Large intestine (tissue), 3 donors: ENCODE results near the gene ATP4A. TPM values are rescaled to one million over a fixed set of nuclear protein-coding genes. Genes with fewer than 3 reads are reported as not detected.

Experiments
- DNase-seq, 2 donors: peaks; one replicate each; pipeline versions ENCODE4 v3.0.0 to v3.0.0-alpha.2; 2013
- H3K27ac ChIP-seq: one replicate; pipeline ENCODE4 v1.5.1; 2013; ENCODE audit warnings: low read length
- H3K27me3 ChIP-seq: 2 replicates; pipeline ENCODE4 v1.6.1; 2013; ENCODE audit warnings: low read length; ENCODE audit not compliant: control insufficient read depth, insufficient read depth
- H3K36me3 ChIP-seq: 2 replicates; pipeline ENCODE4 v1.6.1; 2013; ENCODE audit warnings: low read length; ENCODE audit not compliant: control insufficient read depth, insufficient read depth
- H3K4me1 ChIP-seq: one replicate; pipeline ENCODE4 v1.6.1; 2013; ENCODE audit warnings: low read length; ENCODE audit not compliant: control insufficient read depth, insufficient read depth
- H3K4me3 ChIP-seq: one replicate; pipeline ENCODE4 v1.5.1; 2013; ENCODE audit warnings: low read length
- H3K9me3 ChIP-seq: one replicate; pipeline ENCODE4 v1.6.1; 2013; ENCODE audit warnings: mild to moderate bottlenecking, low read depth, low read length, moderate library complexity; ENCODE audit not compliant: control insufficient read depth
- WGBS: methylation state at CpG from one replicate; pipeline ENCODE4 v1.1.5; 2013; ENCODE audit warnings: low lambda C conversion rate; ENCODE audit not compliant: insufficient coverage; 5-methylcytosine and 5-hydroxymethylcytosine counted together
- polyA plus RNA-seq: library from polyadenylated mRNA; unstranded; fragments of 120-200 nt; gene quantifications from one replicate; pipeline ENCODE4 v1.2.1, GENCODE V29; 2013

Gene ATP4A
- polyA plus RNA-seq, 1 donor: not detected

DNA sequence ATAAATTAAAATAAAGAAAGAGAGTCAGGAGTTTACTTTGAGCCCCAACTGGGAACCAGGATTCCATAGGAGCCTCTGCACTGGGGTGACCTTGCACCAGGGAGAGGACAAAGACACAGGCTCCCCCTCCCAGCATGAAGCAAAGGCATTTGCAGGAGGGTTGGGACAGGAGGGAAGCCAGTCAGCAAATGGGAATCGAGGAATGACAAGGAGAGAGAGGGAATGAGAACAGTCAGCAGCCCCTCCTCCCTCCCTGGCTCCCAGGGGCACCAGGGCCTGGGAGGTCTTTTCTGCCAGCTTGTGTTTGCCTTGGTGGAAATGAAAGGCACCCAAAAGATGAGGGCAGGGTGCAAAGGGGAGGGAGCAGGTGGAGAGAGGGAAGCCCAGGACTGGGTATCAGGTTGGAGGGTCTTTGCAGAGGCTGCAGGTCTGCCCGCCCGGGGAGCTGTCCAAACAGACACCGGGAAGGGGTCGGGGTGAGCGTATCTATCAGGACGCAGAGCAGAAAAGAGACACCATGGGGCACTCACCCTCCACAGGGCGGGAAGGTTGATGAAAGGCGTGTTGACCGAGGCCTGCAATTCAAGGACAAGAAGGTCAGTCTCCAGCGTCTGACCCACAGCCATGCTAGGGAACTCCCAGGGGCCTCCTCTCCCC lies 39.1 kb downstream of the ATP4A start:
- Histone ChIP-seq H3K4me1 (no peaks in the 10 kb centered on the region), H3K27me3 (peaks cover 18% of the 10 kb centered on the region), H3K4me3 (no peak overlapping the region), H3K9me3 (no peaks in the 10 kb centered on the region), H3K27ac (no peak overlapping the region), H3K36me3 (no peaks in the 10 kb centered on the region)
- no peak for DNase-seq
- no CpG with 5 or more reads among the region's 11 CpGs for WGBS

DNA sequence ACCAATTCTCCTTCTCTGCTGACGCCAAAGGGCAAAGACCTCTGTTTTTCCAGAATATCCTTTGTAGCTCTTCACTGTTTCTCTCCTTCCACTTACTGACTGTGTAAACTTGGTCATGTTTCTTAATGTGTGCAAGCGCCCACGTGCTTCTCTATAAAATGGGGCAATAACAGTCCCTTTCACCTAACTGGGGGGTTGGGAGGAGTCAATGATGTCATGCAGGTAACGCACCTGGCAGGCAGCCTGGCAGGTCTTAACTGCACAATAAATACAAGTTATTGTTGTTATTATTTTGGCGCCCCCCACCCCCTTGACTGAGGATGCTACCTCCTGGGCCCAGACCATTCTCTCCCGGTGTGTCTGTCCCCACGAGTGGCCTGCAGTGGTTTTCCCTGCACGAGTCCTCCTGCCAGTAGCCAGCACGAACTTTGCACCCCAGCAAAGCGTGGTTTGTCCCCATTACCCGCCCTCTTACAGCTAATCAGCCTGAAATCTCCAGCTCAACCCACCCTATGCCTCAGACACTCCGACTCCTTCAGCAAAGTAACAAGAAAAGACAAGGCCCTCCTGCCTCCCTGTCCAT lies 40.6 kb downstream of the ATP4A start:
- Histone ChIP-seq H3K4me1 (no peaks in the 10 kb centered on the region), H3K27ac (no peak overlapping the region), H3K27me3 (peaks cover 12% of the 10 kb centered on the region), H3K36me3 (no peaks in the 10 kb centered on the region), H3K4me3 (no peak overlapping the region), H3K9me3 (no peaks in the 10 kb centered on the region)
- no CpG with 5 or more reads among the region's 12 CpGs for WGBS
- DNase-seq: peak in 1 of 2 donors; percentile 13

GRCh38 chr19:35521124-35521743 lies 42.2 kb downstream of the ATP4A start:
- H3K27me3 ChIP-seq: peaks cover 12% of the 10 kb centered on the region
- no CpG with 5 or more reads among the region's 16 CpGs for WGBS
- H3K4me1 ChIP-seq: no peaks in the 10 kb centered on the region
- H3K4me3 ChIP-seq: no peak overlapping the region
- no peak overlapping the region for H3K27ac ChIP-seq
- DNase-seq: no peak
- H3K9me3 ChIP-seq: no peaks in the 10 kb centered on the region
- no peaks in the 10 kb centered on the region for H3K36me3 ChIP-seq

DNA sequence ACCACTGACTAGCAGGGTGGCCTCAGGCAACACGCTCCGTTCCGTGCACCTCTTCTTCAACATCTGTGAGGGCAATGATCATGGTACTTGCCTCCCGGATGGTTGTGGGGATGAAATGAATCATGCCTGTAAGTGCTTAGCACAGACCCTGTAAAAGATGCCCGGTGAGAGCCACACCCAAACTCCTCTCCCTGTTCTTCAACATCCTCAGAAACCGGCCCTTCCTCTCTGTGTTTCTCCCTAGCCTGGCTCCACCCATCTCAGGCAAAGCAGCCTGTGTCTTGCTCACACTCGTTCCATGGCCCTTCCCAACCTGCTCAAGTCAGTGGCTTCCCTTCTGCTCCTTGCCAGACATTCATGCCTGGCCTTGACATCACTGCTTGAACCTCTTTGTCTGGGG lies 44.2 kb downstream of the ATP4A start:
- WGBS: no CpG with 5 or more reads among the region's 7 CpGs
- DNase-seq: no peak

DNA sequence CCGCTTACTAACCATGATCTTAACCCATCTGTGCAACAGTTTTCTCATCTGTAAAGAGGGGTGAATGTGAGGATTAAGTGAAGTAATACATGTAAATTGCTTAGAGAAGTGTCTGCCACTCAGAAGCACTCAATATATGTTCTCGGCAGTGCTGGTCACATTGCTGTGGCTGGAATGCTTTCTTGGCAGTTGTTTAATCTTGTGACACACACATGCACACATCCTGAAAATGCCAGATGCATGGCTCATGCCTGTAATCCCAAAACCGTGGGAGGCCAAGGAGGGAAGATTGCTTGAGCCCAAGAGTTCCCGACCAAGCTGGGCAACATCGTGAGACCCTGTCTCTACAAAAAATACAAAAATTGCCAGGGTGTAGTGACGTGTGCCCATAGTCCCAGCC lies 45.1 kb downstream of the ATP4A start:
- no peaks in the 10 kb centered on the region for H3K4me1 ChIP-seq
- no peak overlapping the region for H3K27ac ChIP-seq
- no peak for DNase-seq
- H3K27me3 ChIP-seq: peaks cover 12% of the 10 kb centered on the region
- no peaks in the 10 kb centered on the region for H3K36me3 ChIP-seq
- H3K9me3 ChIP-seq: no peaks in the 10 kb centered on the region
- H3K4me3 ChIP-seq: no peak overlapping the region
- WGBS: no CpG with 5 or more reads among the region's 6 CpGs

More for the DNA sequence above, 44.2 kb downstream of the ATP4A start:
- H3K4me3 ChIP-seq: no peak overlapping the region
- H3K4me1 ChIP-seq: no peaks in the 10 kb centered on the region
- no peaks in the 10 kb centered on the region for H3K9me3 ChIP-seq
- no peak overlapping the region for H3K27ac ChIP-seq
- no peaks in the 10 kb centered on the region for H3K36me3 ChIP-seq
- H3K27me3 ChIP-seq: peaks cover 6% of the 10 kb centered on the region

GRCh38 chr19:35517342-35517741 lies 46.1 kb downstream of the ATP4A start:
- H3K4me1 ChIP-seq: no peaks in the 10 kb centered on the region
- DNase-seq: no peak
- H3K9me3 ChIP-seq: no peaks in the 10 kb centered on the region
- WGBS: 80% methylated on average over 1 of the region's 2 CpGs
- no peaks in the 10 kb centered on the region for H3K36me3 ChIP-seq
- H3K4me3 ChIP-seq: no peak overlapping the region
- no peak overlapping the region for H3K27ac ChIP-seq
- H3K27me3 ChIP-seq: peaks cover 20% of the 10 kb centered on the region

- DNase-seq: no peak
- no peaks in the 10 kb centered on the region for H3K36me3 ChIP-seq
- no CpG with 5 or more reads among the region's 3 CpGs for WGBS
- H3K4me1 ChIP-seq: no peaks in the 10 kb centered on the region
- no peak overlapping the region for H3K4me3 ChIP-seq
- H3K27ac ChIP-seq: no peak overlapping the region
- peaks cover 23% of the 10 kb centered on the region for H3K27me3 ChIP-seq
- no peaks in the 10 kb centered on the region for H3K9me3 ChIP-seq
Observed at GRCh38 chr19:35516310-35516709, 47.1 kb downstream of the ATP4A start.

DNA sequence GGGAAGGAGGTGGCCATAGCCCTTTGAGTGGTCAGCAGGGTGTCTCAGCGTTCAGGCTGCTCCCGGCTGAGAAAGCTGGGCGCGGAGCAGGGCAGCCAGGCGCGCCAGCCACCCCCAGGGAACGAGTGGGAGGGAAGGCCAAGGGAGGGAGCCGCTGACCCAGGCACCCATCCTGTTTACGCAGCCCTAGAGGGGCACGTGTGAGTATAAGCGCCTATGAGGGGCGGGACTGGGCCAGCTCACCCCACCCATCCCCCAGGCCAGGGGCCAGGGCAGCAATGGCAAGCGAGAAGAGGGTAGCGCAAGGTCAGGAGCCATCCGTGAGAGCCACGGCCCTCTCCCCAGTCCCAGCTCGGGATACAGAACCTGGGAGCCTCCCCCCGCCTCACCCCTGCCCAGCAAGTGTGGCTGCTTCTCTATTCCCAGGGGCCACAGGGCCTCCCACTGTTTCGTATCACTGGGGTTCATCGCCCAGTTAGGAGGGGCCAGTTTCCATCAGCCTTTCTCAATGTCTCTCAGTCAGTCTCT lies 49.1 kb downstream of the ATP4A start:
- H3K27me3 ChIP-seq: peaks cover 39% of the 10 kb centered on the region
- H3K9me3 ChIP-seq: no peaks in the 10 kb centered on the region
- H3K27ac ChIP-seq: no peak overlapping the region
- H3K36me3 ChIP-seq: no peaks in the 10 kb centered on the region
- no peak for DNase-seq
- peaks cover 9% of the 10 kb centered on the region for H3K4me1 ChIP-seq
- no CpG with 5 or more reads among the region's 20 CpGs for WGBS
- no peak overlapping the region for H3K4me3 ChIP-seq

DNA sequence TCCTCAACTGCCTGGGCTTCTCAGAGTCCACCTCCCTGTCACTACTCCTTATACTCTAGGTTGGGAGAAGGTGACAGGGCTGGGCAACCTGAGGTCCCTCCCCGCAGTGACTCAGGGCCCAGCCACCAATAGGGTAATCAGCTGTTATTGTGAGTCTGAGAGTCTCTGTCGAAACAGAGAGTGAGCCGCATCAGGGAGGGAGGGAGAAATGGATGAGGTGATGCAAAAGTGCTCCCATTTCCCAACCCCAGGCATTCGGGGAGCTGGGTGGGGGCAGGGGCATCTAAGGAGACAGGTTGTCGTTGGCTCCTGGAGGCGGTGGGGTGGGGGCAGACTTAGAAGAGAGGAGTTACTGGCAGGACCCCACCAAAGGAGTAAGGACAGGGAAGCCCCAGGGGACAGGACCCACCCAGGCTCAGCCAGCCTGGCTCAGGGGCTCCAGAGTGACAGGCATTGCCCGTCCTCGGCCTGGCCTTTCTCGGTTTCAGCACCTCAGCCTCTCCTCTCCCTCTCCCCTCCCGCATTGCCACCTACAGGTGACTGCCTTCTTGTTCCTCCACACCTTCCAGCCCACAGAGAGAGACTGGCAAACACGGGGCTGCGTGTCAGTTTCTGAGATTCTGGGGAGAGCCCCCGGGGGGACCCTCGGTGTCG lies 49.7 kb downstream of the ATP4A start, which contains the start of gene DMKN:
Gene DMKN, minus strand, starts transcription at position 22 of the 654 bp plus-strand sequence. CDS start 174 bp downstream, outside the sequence.
- peaks cover 39% of the 10 kb centered on the region for H3K27me3 ChIP-seq
- H3K9me3 ChIP-seq: no peaks in the 10 kb centered on the region
- H3K4me1 ChIP-seq: peaks cover 13% of the 10 kb centered on the region
- 20% methylated on average over 2 of the region's 15 CpGs for WGBS
- no peak within 1 kb of the TSS for H3K4me3 ChIP-seq
- H3K36me3 ChIP-seq: no peaks in the 10 kb centered on the region
- no peak for DNase-seq
- H3K27ac ChIP-seq: no peak within 1 kb of the TSS
